HepG2 (cell line): ENCODE data around the gene PPP1R1B. TPM values are rescaled to one million over a fixed set of nuclear protein-coding genes. Genes with fewer than 3 reads are reported as not detected.

Source experiments
- ADNP ChIP-seq: sonication (generic); formaldehyde crosslinking; IDR thresholded peaks from 2 replicates; pipeline ENCODE4 v1.4.0; 2020; ENCODE audit warnings: missing genetic modification reagents
- HOXA5 ChIP-seq: sonication (generic); formaldehyde crosslinking; IDR thresholded peaks from 2 replicates; pipeline ENCODE4 v1.4.0; 2020; ENCODE audit warnings: missing genetic modification reagents
- KAT7 ChIP-seq: IDR thresholded peaks from 2 replicates; pipeline ENCODE4 v1.6.1; 2018; ENCODE audit warnings: borderline replicate concordance, missing compliant biosample characterization
- MAFG ChIP-seq: sonication (generic); formaldehyde crosslinking; IDR thresholded peaks from 2 replicates; pipeline ENCODE4 v1.5.1; 2020; ENCODE audit warnings: mild to moderate bottlenecking, missing genetic modification reagents
- NCOA5 ChIP-seq: sonication (generic); formaldehyde crosslinking; IDR thresholded peaks from 2 replicates; pipeline ENCODE4 v1.4.0; 2020; ENCODE audit warnings: missing genetic modification reagents
- SRSF9 ChIP-seq: fragments of 200-400 bp; formaldehyde crosslinking; IDR thresholded peaks from 2 replicates; pipeline ENCODE4 v1.6.1; 2018; ENCODE audit warnings: borderline replicate concordance, mild to moderate bottlenecking, low read depth, low read length; ENCODE audit not compliant: insufficient read depth, poor library complexity, severe bottlenecking
- ZFP41 ChIP-seq: sonication (generic); formaldehyde crosslinking; IDR thresholded peaks from 2 replicates; pipeline ENCODE4 v1.4.0; 2020; ENCODE audit warnings: mild to moderate bottlenecking, missing genetic modification reagents, borderline replicate concordance
- ZNF264 ChIP-seq: sonication (generic); formaldehyde crosslinking; IDR thresholded peaks from 2 replicates; pipeline ENCODE4 v1.4.0; 2020; ENCODE audit warnings: missing genetic modification reagents
- polyA plus RNA-seq, 8 experiments: library from polyadenylated mRNA; depleted of rRNA in 3 of 8; stranded (reverse) in 7 of 8; unstranded in 1 of 8; fragments of >200 nt; fragmentation: Illumina TruSeq in 4 of 8; extraction: Trizol in 4 of 8; gene quantifications; 2 replicates each; pipeline versions ENCODE4 v1.2.1 to v1.2.3, GENCODE V29; 2011 to 2016; ENCODE audit warnings: low read depth in 4 of 8, missing spikeins in 1 of 8, mixed read lengths in 1 of 8; ENCODE audit not compliant: insufficient read depth in 1 of 8
- total RNA-seq, 5 experiments: library from RNA; depleted of rRNA; stranded (reverse); fragments of >200 nt; fragmentation: Illumina TruSeq; extraction: Trizol; gene quantifications; 2 replicates each; pipeline ENCODE4 v1.2.3, GENCODE V29; 2016; ENCODE audit warnings: low read depth in 1 of 5
- TF ChIP-seq, protein P1 (sequence below), 2 experiments: sonication (generic) in 1 of 2; formaldehyde crosslinking in 1 of 2; IDR thresholded peaks; 2 replicates each; pipeline versions ENCODE4 v1.4.0 to v1.6.1; 2016 to 2020; ENCODE audit warnings: borderline replicate concordance in 1 of 2, low read depth in 1 of 2, mild to moderate bottlenecking in 1 of 2, missing genetic modification reagents in 1 of 2
- TF ChIP-seq, protein P2 (sequence below): sonication (generic); formaldehyde crosslinking; IDR thresholded peaks from 2 replicates; pipeline ENCODE4 v1.4.0; 2020; ENCODE audit warnings: missing genetic modification reagents, borderline replicate concordance

PPP1R1B gene
- total and polyA plus RNA-seq, 2 of the 13 experiments (the other 11 are each of a cell fraction or from before 2014, with no cell fraction given): 0.08 TPM; not detected in 1

DNA sequence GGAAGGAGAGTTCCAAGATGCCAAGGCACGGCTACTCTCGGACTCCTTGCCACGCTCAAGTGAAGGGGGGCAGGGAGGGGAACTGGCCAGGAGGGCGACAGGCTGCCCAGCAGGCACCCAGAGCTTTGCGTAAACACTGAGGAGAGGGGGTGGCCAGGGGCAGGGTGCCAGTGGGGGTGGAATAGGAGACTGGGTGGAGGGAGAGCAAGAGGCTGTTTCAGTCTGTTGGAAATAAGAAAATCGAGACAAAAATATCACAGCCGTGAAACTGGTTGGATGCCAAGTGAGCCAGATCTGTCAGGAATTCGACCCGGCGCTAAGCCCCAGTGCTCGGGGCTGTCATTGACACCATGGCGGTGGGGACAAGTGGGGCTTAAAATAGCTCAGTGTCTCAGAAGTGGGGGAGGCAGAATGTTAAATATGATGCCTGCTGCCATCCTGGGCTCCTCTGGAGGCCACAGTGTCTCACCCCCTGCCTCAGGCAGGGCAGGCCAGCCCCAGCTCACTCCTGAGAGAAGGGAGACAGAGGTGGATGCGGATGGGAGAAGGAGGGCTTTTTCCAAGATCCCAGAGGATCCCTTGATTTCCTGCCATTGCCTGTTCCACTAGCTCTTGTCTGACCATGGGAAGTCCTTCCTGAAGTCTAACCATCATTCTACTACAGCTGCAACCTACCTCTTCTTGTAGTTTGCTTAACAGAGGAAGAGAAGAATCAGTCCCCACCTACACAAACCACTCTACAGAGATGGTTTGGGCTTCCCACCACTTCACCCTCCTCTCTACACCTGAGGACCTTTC is 51.0 kb downstream of the PPP1R1B start (continued):
- TF ChIP-seq, protein P1, sequence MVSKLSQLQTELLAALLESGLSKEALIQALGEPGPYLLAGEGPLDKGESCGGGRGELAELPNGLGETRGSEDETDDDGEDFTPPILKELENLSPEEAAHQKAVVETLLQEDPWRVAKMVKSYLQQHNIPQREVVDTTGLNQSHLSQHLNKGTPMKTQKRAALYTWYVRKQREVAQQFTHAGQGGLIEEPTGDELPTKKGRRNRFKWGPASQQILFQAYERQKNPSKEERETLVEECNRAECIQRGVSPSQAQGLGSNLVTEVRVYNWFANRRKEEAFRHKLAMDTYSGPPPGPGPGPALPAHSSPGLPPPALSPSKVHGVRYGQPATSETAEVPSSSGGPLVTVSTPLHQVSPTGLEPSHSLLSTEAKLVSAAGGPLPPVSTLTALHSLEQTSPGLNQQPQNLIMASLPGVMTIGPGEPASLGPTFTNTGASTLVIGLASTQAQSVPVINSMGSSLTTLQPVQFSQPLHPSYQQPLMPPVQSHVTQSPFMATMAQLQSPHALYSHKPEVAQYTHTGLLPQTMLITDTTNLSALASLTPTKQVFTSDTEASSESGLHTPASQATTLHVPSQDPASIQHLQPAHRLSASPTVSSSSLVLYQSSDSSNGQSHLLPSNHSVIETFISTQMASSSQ (IDR thresholded peaks at IDR 0.05; ENCODE audit: low read depth): no peak
- TF ChIP-seq, protein P1 (CRISPR knock-in tag; IDR thresholded peaks at IDR 0.05; ENCODE audit: borderline replicate concordance): 0 out of 2 replicates have a peak, but pooled peaks have one; percentile 13
- TF ChIP-seq HOXA5 (CRISPR knock-in tag): no peak
- TF ChIP-seq SRSF9: no peak
- TF ChIP-seq, protein P2, sequence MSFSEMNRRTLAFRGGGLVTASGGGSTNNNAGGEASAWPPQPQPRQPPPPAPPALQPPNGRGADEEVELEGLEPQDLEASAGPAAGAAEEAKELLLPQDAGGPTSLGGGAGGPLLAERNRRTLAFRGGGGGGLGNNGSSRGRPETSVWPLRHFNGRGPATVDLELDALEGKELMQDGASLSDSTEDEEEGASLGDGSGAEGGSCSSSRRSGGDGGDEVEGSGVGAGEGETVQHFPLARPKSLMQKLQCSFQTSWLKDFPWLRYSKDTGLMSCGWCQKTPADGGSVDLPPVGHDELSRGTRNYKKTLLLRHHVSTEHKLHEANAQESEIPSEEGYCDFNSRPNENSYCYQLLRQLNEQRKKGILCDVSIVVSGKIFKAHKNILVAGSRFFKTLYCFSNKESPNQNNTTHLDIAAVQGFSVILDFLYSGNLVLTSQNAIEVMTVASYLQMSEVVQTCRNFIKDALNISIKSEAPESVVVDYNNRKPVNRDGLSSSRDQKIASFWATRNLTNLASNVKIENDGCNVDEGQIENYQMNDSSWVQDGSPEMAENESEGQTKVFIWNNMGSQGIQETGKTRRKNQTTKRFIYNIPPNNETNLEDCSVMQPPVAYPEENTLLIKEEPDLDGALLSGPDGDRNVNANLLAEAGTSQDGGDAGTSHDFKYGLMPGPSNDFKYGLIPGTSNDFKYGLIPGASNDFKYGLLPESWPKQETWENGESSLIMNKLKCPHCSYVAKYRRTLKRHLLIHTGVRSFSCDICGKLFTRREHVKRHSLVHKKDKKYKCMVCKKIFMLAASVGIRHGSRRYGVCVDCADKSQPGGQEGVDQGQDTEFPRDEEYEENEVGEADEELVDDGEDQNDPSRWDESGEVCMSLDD: no peak
- no peak for TF ChIP-seq MAFG
- TF ChIP-seq ZNF264 (CRISPR knock-in tag): no peak
- TF ChIP-seq ZFP41 (CRISPR knock-in tag): no peak
- peak; percentile 77; the same call in 1 of the 2 replicates for TF ChIP-seq ADNP (CRISPR knock-in tag)
- TF ChIP-seq NCOA5: no peak
- no peak for TF ChIP-seq KAT7 (CRISPR knock-in tag)
